Kidney (tissue), 14 donors: ENCODE data around the gene TIMP4. TPM values are rescaled to one million over a fixed set of nuclear protein-coding genes. Genes with fewer than 3 reads are reported as not detected.

Source experiments
- DNase-seq, 5 donors: peaks; one replicate each; pipeline ENCODE4 v3.0.0-alpha.2; 2013 to 2020
- FAIRE-seq: peaks from 2 replicates; lab custom pipeline; 2012; peaks lifted over from hg19 to GRCh38; lab: Jason Lieb, UNC
- H3K27ac ChIP-seq, 2 donors: one replicate each; pipeline ENCODE4 v1.7.0; 2013; ENCODE audit warnings: low read depth in 2 of 2, low read length in 2 of 2, inconsistent platforms in 1 of 2
- H3K27me3 ChIP-seq: one replicate; pipeline ENCODE4 v1.7.1; 2013; ENCODE audit warnings: low read length, inconsistent platforms; ENCODE audit not compliant: control insufficient read depth, insufficient read depth
- H3K36me3 ChIP-seq, 3 donors: one replicate each; pipeline versions ENCODE4 v1.7.0 to v1.7.1; 2013; ENCODE audit warnings: low read length in 3 of 3, control low read depth in 1 of 3, inconsistent platforms in 1 of 3; ENCODE audit not compliant: insufficient read depth in 3 of 3, control insufficient read depth in 2 of 3
- H3K4me1 ChIP-seq, 3 donors: one replicate each; pipeline versions ENCODE4 v1.7.0 to v1.7.1; 2013; ENCODE audit warnings: low read length in 3 of 3, inconsistent platforms in 1 of 3, low read depth in 1 of 3; ENCODE audit not compliant: control insufficient read depth in 2 of 3, insufficient read depth in 2 of 3
- H3K4me3 ChIP-seq, 3 donors: one replicate each; pipeline versions ENCODE4 v1.7.0 to v1.8.1; 2013; ENCODE audit warnings: low read length in 3 of 3, control low read depth in 1 of 3, inconsistent platforms in 1 of 3
- H3K9ac ChIP-seq, 3 donors: one replicate each; pipeline versions ENCODE4 v1.7.0 to v1.7.1; 2013; ENCODE audit warnings: low read length in 3 of 3, control low read depth in 1 of 3, inconsistent platforms in 1 of 3
- H3K9me3 ChIP-seq, 3 donors: one replicate each; pipeline versions ENCODE4 v1.7.0 to v1.7.1; 2013; ENCODE audit warnings: low read length in 3 of 3, control low read depth in 1 of 3, inconsistent platforms in 1 of 3; ENCODE audit not compliant: control insufficient read depth in 2 of 3, insufficient read depth in 1 of 3
- CTCF ChIP-seq: IDR thresholded peaks from 3 replicates; pipeline ENCODE4 v1.5.1; 2012; ENCODE audit warnings: mild to moderate bottlenecking, moderate library complexity, borderline replicate concordance; ENCODE audit not compliant: insufficient read depth; ENCODE audit errors: extremely low read depth
- intact Hi-C: fragments of 100-400 bp; cut with DNase I; formaldehyde crosslinking; loops from one replicate; pipeline ENCODE4 v1.11.1; 2022
- polyA plus RNA-seq: library from polyadenylated mRNA; stranded (reverse); fragments of 350-450 nt; fragmentation: Illumina TruSeq; extraction: RNeasy Lipid Tissue Mini Kit (QIAGEN cat#74804); gene quantifications from one replicate; pipeline ENCODE4 v1.2.3, GENCODE V29; 2014; ENCODE audit warnings: low read depth, low replicate concordance; ENCODE audit not compliant: insufficient read depth
- total RNA-seq: library from RNA; stranded (reverse); fragmentation: NEBNext Ultra II Directional; extraction: Animal tissue kit (Norgen Biotek cat#: 25700); gene quantifications from one replicate; pipeline ENCODE4 v1.2.1, GENCODE V29; 2021
- donor health status: control.
- donor health status: control.
- donor health status: control.
- donor health status: control.
- donor health status: control.
- donor health status: DM: yes; HTN: yes; CAD: no.
- donor health status: Normal renal cell carcinoma (clear cell type).

Gene TIMP4
- total and polyA plus RNA-seq, 2 donors from 2014 or later = 2.4 to 7.6 TPM

GRCh38 chr3:12141350-12141749, 17.4 kb downstream of the TIMP4 start:
- Histone ChIP-seq H3K9ac (no peak overlapping the region), H3K27me3 (no peaks in the 10 kb centered on the region), H3K4me3 (no peak overlapping the region), H3K4me1 (no peaks in the 10 kb centered on the region), H3K9me3 (no peaks in the 10 kb centered on the region), H3K36me3 (no peaks in the 10 kb centered on the region), H3K27ac (no peak overlapping the region)
- intact Hi-C loops = loop anchor here (5.0 kb wide), 1 partner anchor 336 kb away; no protein-coding TSS in a partner anchor
- FAIRE-seq (no peak), DNase-seq (no peak)
- TF ChIP-seq CTCF = no peak

GRCh38 chr3:12139111-12139511, 19.6 kb downstream of the TIMP4 start:
- intact Hi-C loops = no loop called here
- peak; percentile 34 for TF ChIP-seq CTCF
- Histone ChIP-seq H3K27ac (no peak overlapping the region), H3K27me3 (no peaks in the 10 kb centered on the region), H3K4me1 (no peaks in the 10 kb centered on the region), H3K9ac (no peak overlapping the region), H3K4me3 (no peak overlapping the region), H3K9me3 (no peaks in the 10 kb centered on the region), H3K36me3 (no peaks in the 10 kb centered on the region)
- DNase-seq (peak in 4 of 5 donors; percentile 50 to 79 (median 58)), FAIRE-seq (no peak)

GRCh38 chr3:12138044-12138443, 20.7 kb downstream of the TIMP4 start:
- H3K9ac ChIP-seq = no peak overlapping the region
- no peak overlapping the region for H3K27ac ChIP-seq
- no peak for FAIRE-seq
- H3K4me3 ChIP-seq = no peak overlapping the region
- no peaks in the 10 kb centered on the region for H3K9me3 ChIP-seq
- H3K36me3 ChIP-seq = no peaks in the 10 kb centered on the region
- peak in 1 of 5 donors; percentile 25 for DNase-seq
- no peaks in the 10 kb centered on the region for H3K27me3 ChIP-seq
- intact Hi-C loops = no loop called here
- TF ChIP-seq CTCF = no peak
- H3K4me1 ChIP-seq = no peaks in the 10 kb centered on the region

- no peak for TF ChIP-seq CTCF
- no peak overlapping the region for H3K9ac ChIP-seq
- H3K27me3 ChIP-seq = no peaks in the 10 kb centered on the region
- H3K4me1 ChIP-seq = no peaks in the 10 kb centered on the region
- no peak overlapping the region for H3K27ac ChIP-seq
- DNase-seq (no peak), FAIRE-seq (no peak)
- H3K36me3 ChIP-seq = no peaks in the 10 kb centered on the region
- H3K9me3 ChIP-seq = no peaks in the 10 kb centered on the region
- no peak overlapping the region for H3K4me3 ChIP-seq
- intact Hi-C loops = no loop called here
Measured at GRCh38 chr3:12136371-12136770, 22.3 kb downstream of the TIMP4 start.
